HG03039 (cell line): ENCODE results near the gene ZNF236.
A peak's percentile ranks its signal among the peaks of the same experiment; 100 is the strongest.
"Not testable (repeated sequence)": the region's sequence is repeated elsewhere in the genome, so short reads cannot be mapped to it uniquely, and the experiment has no call there.

Experiments
- ATAC-seq: cut with Tn5 transposase; IDR thresholded peaks from one replicate; pipeline ENCODE4 v1.9.1; 2021; ENCODE audit warnings: mild to moderate bottlenecking, moderate library complexity; ENCODE audit not compliant: unreplicated experiment

Gene ZNF236

DNA sequence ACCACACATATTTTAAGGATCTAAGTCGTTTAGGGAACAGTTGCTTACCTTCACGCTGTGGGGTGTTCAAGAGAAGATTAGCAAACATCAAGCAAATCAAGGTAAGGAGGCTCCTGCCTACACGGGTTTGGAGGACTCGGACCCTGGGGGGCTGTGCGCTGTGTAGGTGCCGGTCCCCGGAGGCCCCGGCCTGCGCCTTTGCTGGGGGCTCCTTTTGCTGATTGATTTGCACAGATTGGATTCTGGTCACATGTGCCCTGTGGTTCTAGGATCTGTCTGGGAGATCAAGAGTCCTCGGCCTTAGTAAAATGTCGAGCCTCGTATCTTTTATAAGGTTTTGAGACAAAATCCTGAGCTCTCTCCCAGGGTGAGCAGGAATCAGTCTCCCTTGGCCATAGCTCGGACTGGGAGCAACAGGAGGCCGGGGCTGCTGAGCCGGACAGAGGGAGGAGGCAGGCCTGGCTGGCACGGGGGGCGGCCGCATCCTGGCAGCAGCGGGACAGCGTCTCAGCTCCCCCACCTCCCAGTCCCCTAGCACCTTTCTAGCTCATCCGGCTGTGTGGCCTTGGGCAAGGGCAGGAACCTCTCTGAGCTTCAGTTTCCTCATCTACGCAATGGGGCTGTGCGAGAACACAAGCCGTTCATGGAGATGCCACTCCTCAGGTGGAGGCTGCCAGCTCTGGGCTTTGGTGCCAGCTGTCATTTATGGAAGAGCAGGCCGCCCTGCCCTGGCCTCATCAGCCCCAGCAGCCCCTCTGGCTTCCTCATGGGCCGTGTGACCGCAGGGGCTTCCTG lies 163.0 kb downstream of the ZNF236 start:
- ATAC-seq, result no peak

GRCh38 chr18:76985951-76986236 lies 163.5 kb downstream of the ZNF236 start:
- no peak for ATAC-seq

- ATAC-seq, result no peak
Observed at GRCh38 chr18:76986406-76986805, 164.0 kb downstream of the ZNF236 start.

- no peak for ATAC-seq
Observed at GRCh38 chr18:76988031-76988826, 165.9 kb downstream of the ZNF236 start.

GRCh38 chr18:76988827-76989646 lies 166.7 kb downstream of the ZNF236 start:
- peak; percentile 53 for ATAC-seq

GRCh38 chr18:76989647-76990190 lies 167.4 kb downstream of the ZNF236 start:
- ATAC-seq, result no peak

- not testable (repeated sequence) for ATAC-seq
Observed at GRCh38 chr18:76990343-76991020, 168.1 kb downstream of the ZNF236 start.

DNA sequence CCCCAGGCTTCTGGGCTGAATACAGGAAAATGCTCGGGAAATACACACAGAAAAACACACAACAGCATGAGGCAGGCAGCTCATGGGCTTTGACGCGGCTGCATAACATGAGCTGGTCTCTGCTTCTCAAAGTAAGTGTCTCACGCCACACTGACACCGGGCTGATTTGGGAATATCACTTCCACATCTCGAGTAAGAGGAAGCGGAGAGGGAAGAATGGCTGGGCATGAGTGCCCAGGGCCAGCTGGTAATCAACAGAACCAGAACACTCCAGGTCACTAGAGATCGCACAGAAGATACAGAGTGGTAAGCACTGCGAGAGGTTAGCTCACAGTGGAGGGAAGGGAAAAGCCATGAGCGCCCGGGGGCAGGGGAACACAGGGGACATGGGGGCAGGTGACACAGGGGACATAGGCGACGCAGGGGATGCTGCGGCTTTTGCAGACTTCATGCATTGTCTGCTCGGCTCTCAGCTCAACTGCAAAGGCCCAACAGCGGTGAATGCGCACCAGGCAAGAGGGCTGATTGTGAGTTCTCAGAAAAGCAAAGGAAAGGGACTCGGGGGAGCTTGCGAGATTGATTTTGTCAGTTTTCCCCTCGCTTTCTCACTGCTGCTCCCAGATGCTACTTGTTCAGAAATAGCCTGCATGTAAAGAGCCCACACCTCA lies 168.8 kb downstream of the ZNF236 start:
- no peak for ATAC-seq

- ATAC-seq, result no peak
Observed at GRCh38 chr18:76992226-76993084, 170.1 kb downstream of the ZNF236 start.

DNA sequence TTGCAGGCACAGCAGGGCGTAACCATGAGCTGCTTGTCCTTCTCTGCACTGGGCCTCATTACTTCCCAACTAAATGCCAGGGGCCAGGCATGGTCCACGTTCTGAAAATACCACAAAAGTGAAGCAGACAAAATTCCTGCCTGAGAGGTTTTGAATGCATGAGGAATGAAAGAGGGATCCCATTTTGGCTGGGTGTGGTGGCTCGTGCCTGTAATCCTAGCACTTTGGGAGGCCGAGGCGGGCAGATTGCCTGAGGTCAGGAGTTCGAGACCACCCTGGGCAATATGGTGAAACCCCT lies 170.7 kb downstream of the ZNF236 start:
- ATAC-seq, result no peak

DNA sequence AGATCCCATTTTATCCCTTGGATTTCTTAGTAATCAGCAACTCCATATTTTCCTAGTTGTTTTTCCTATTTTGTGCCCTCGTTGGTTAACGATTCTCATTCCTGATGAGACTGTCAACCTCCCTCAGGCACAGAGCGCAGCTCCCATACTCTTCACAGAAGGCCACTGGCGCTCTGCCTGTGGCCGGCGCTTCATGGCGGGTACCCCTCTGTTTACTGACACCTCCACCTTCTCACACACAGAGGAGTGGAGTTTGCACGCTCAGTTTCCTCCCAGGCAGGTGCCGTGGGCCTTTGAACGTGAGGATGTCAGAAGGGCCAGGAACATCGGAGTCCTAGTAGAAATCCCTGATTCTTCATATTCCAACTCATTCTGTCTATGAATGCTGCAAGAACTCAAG lies 171.2 kb downstream of the ZNF236 start:
- no peak for ATAC-seq

DNA sequence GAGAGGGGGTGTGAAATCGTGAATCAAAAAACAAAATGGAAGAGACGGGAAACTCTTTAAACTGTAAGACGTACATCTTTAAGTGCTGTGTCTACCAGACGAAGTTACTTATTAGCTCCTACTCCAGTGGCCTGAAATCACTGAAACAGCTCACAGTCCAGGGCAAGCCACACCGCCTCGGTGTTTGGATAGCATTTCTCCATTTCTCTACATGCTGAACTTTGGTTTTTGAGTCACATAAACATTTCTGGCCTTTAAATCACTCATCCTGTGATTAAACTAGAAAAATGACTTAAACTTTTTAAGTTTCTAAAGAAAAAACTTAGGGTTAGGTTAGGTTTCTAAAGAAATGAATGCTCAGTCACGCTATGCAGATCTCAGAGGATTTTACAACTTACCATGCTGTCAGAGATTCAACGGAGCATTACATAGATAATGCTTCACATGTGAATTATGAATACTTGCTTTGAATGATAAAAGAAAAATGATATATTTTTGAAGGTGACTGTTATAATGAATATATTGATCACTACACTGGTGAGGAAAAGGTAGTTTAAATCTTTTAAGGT lies 171.8 kb downstream of the ZNF236 start:
- ATAC-seq, result no peak

GRCh38 chr18:76995896-76996295 lies 173.5 kb downstream of the ZNF236 start:
- ATAC-seq, result no peak

DNA sequence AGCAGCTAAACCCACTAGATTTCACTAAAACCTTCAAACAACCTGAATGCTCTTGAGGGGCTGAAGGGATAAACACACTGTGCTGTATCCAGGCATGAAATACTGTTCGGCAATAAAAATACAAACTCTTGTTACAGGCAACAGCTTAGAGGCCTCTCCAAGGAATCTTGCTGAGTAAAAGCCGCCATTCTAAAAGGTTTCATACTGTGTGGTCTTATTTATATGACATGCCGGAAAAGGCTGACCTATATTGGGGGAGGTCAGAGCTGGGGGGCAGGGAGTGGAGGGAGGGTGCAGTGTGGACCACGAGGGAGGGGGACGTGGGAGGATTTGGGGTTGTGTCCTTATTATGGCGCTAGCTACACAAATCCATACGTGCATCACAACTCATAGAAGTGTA lies 174.1 kb downstream of the ZNF236 start:
- ATAC-seq, result no peak

DNA sequence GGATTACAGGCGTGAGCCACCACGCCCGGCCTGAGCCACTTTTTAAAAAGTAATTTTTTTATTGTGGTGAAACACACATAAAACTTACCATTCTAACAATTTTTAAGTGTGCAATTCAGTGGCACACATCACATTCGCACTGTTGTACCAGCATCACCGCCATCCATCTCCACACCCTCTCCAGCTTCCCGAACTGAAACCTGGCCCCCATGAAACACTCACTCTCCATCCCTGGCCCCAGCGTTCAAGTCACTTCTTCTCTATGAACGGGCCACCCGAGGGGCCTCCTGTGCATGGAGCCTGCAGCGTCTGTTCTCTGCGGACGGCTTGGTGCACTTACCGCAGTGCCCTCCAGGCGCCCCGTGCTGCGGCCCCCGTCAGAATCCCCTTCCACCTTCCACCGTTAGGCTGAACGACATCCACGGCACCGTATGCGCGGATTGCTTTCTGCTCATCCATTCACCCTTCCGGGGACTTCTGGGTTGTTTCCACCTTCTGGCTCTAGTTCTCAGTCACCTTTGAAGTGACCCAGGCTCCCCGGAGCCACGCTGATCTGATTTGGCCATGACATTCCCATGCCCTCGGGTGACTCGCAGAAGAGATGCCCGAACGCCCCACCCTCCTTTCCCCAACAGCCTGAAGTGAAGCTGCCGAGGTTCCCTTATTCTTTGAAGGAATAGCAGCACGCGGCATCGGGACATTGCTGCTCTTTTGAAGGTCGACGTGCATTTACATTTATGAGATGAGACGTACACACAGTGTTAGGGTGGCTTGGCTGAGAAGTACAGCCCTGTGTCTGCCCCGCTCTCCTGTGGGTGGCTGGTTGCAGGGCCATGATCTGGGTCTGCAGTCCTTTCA lies 175.8 kb downstream of the ZNF236 start:
- no peak for ATAC-seq

DNA sequence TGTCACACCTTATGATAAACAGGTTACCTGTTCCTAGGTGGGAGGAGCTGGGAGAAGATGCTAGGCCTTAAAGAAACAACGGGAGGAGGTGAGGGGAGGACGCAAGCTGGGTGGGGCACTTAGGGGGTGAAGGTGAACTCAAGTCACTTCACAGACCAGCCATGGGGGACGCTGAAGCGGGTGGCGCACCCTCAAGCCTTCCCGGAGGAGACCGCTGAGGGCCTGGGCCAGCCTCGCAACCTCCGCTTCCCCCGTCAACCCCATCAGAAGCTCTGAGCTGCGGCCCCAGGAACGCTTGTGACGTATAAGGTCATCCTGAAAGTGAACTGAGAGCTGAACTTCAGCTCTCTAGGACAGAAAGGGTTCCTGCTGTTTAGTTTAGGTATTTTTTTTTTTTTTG lies 176.7 kb downstream of the ZNF236 start:
- ATAC-seq, result no peak

- no peak for ATAC-seq
Observed at GRCh38 chr18:77000527-77000926, 178.2 kb downstream of the ZNF236 start.

DNA sequence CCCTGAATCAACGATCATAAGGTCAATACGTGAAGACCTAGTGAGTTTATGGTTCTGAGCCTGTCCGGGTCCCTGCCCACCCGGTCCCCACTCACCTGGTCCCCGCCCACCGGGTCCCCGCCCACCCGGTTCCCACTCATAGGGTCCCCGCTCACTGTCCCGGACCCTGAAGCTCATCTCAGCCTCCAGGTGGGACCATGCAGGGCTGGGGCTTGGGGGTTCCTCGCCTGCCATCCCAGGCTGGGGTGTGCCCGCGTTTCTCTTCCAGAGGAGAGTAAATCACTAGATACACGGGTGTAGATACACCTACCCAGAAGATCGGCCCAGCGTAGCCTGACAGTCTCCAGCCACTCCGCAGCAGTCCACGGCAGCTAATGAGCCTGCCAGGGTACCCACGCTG lies 178.7 kb downstream of the ZNF236 start:
- no peak for ATAC-seq
